Gastrocnemius medialis (tissue), 4 donors: ENCODE results near the gene PROM1.

Source experiments
- CTCF ChIP-seq, 5 experiments: fragments of 450-650 bp in 3 of 5; fragments of 200-600 bp in 2 of 5; sonication (generic) in 2 of 5; IDR thresholded peaks in 4 of 5; conservative IDR thresholded peaks in 1 of 5; 1 replicate in 4 of 5; 2 replicates in 1 of 5; pipeline ENCODE4 v1.5.1; 2016 to 2019; ENCODE audit warnings: antibody characterized with exemption in 5 of 5, mild to moderate bottlenecking in 3 of 5, moderate library complexity in 3 of 5
- POLR2A ChIP-seq, 2 donors: fragments of 450-650 bp; IDR thresholded peaks; one replicate each; pipeline ENCODE4 v1.6.1; 2017; ENCODE audit warnings: antibody characterized with exemption in 2 of 2, mild to moderate bottlenecking in 2 of 2, moderate library complexity in 2 of 2

GRCh38 chr4:15989424-15989823 lies 94.4 kb downstream of the PROM1 start:
- TF ChIP-seq CTCF (IDR thresholded peaks at IDR 0.05 in 4 of 5, conservative IDR thresholded peaks at IDR 0.05 in 1 of 5) (no peak), POLR2A (IDR thresholded peaks at IDR 0.05) (no peak)
